Type B pancreatic cell (in vitro differentiated cells): Measurements from ENCODE around the gene ABCA3. TPM values are rescaled to one million over a fixed set of nuclear protein-coding genes. Genes with fewer than 3 reads are reported as not detected.
"Not testable (repeated sequence)": the region's sequence is repeated elsewhere in the genome, so short reads cannot be mapped to it uniquely, and the experiment has no call there.

Experiments
- DNase-seq: peaks from one replicate; pipeline ENCODE4 v3.0.0; 2021; ENCODE audit warnings: mixed read lengths; ENCODE audit not compliant: unreplicated experiment; ENCODE audit errors: extremely low spot score
- H3K27ac Mint-ChIP-seq: 2 replicates; pipeline ENCODE4 v1.8.0; 2021; ENCODE audit warnings: mild to moderate bottlenecking, mixed read lengths
- H3K27me3 Mint-ChIP-seq: 2 replicates; pipeline ENCODE4 v1.8.0; 2021; ENCODE audit warnings: mixed read lengths
- H3K36me3 Mint-ChIP-seq: 2 replicates; pipeline ENCODE4 v1.8.0; 2021; ENCODE audit warnings: mixed read lengths
- H3K4me1 Mint-ChIP-seq: one replicate; pipeline ENCODE4 v1.8.0; 2021; ENCODE audit warnings: mixed read lengths; ENCODE audit not compliant: unreplicated experiment
- H3K4me3 Mint-ChIP-seq: 2 replicates; pipeline ENCODE4 v1.8.0; 2021; ENCODE audit warnings: mild to moderate bottlenecking, mixed read lengths
- H3K9me3 Mint-ChIP-seq: 2 replicates; pipeline ENCODE4 v1.8.0; 2021; ENCODE audit warnings: mixed read lengths
- CTCF ChIP-seq: fragments of 200-600 bp; sonication (generic); conservative IDR thresholded peaks from 2 replicates; pipeline ENCODE4 v1.5.0; 2021; ENCODE audit warnings: antibody characterized with exemption, mild to moderate bottlenecking
- total RNA-seq: library from RNA; stranded (reverse); gene quantifications from 2 replicates; pipeline ENCODE4 v1.2.1, GENCODE V29; 2021; ENCODE audit warnings: low replicate concordance

The ABCA3 gene
- total RNA-seq, 1 donor from 2014 or later, result 10.5 TPM

GRCh38 chr16:2243781-2244180, 96.7 kb downstream of the ABCA3 start:
- H3K36me3 Mint-ChIP-seq, result peaks cover 7% of the 10 kb centered on the region
- H3K4me1 Mint-ChIP-seq, result no peaks in the 10 kb centered on the region
- H3K27ac Mint-ChIP-seq, result no peak overlapping the region
- TF ChIP-seq CTCF, result no peak
- H3K4me3 Mint-ChIP-seq, result no peak overlapping the region
- no peaks in the 10 kb centered on the region for H3K9me3 Mint-ChIP-seq
- no peak for DNase-seq
- H3K27me3 Mint-ChIP-seq, result peaks cover 3% of the 10 kb centered on the region

- peaks cover 7% of the 10 kb centered on the region for H3K36me3 Mint-ChIP-seq
- H3K4me1 Mint-ChIP-seq, result no peaks in the 10 kb centered on the region
- no peak for TF ChIP-seq CTCF
- H3K27me3 Mint-ChIP-seq, result peaks cover 3% of the 10 kb centered on the region
- H3K4me3 Mint-ChIP-seq, result no peak overlapping the region
- DNase-seq, result no peak
- no peak overlapping the region for H3K27ac Mint-ChIP-seq
- no peaks in the 10 kb centered on the region for H3K9me3 Mint-ChIP-seq
These were observed 97.4 kb downstream of the ABCA3 start for GRCh38 chr16:2243031-2243528.

GRCh38 chr16:2242598-2242997, 97.9 kb downstream of the ABCA3 start:
- no peak for TF ChIP-seq CTCF
- peaks cover 7% of the 10 kb centered on the region for H3K36me3 Mint-ChIP-seq
- H3K4me3 Mint-ChIP-seq, result no peak overlapping the region
- DNase-seq, result no peak
- H3K4me1 Mint-ChIP-seq, result no peaks in the 10 kb centered on the region
- peak overlapping the region; percentile 7 for H3K27ac Mint-ChIP-seq
- no peaks in the 10 kb centered on the region for H3K9me3 Mint-ChIP-seq
- H3K27me3 Mint-ChIP-seq, result peaks cover 5% of the 10 kb centered on the region

GRCh38 chr16:2240331-2240730, 100.2 kb downstream of the ABCA3 start:
- not testable (repeated sequence) for H3K9me3 Mint-ChIP-seq, H3K27ac Mint-ChIP-seq, H3K4me1 Mint-ChIP-seq, H3K4me3 Mint-ChIP-seq, DNase-seq, H3K36me3 Mint-ChIP-seq
- peaks cover 18% of the 10 kb centered on the region for H3K27me3 Mint-ChIP-seq

- H3K27me3 Mint-ChIP-seq, result peaks cover 19% of the 10 kb centered on the region
- H3K27ac Mint-ChIP-seq, result no peak overlapping the region
- H3K4me3 Mint-ChIP-seq, result no peak overlapping the region
- H3K9me3 Mint-ChIP-seq, result no peaks in the 10 kb centered on the region
- peaks cover 7% of the 10 kb centered on the region for H3K36me3 Mint-ChIP-seq
- no peak for DNase-seq
- no peaks in the 10 kb centered on the region for H3K4me1 Mint-ChIP-seq
- no peak for TF ChIP-seq CTCF
These were observed 101.5 kb downstream of the ABCA3 start for GRCh38 chr16:2238838-2239675.

GRCh38 chr16:2238150-2238837, 102.2 kb downstream of the ABCA3 start:
- H3K27me3 Mint-ChIP-seq, result peaks cover 19% of the 10 kb centered on the region
- H3K4me3 Mint-ChIP-seq, result no peak overlapping the region

More at GRCh38 chr16:2238150-2238837, 102.2 kb downstream of the ABCA3 start:
- peaks cover 7% of the 10 kb centered on the region for H3K36me3 Mint-ChIP-seq
- DNase-seq, result no peak
- no peaks in the 10 kb centered on the region for H3K9me3 Mint-ChIP-seq
- no peaks in the 10 kb centered on the region for H3K4me1 Mint-ChIP-seq
- no peak for TF ChIP-seq CTCF
- H3K27ac Mint-ChIP-seq, result no peak overlapping the region
